Measurements from ENCODE around the gene RAD51B.

GRCh38 chr14:67970923-67971322 is 151.3 kb downstream of the RAD51B start:
- TF ChIP-seq POLR2AphosphoS5 (IDR thresholded peaks at IDR 0.05; ENCODE audit: low read depth, low read length): no peak
- TF ChIP-seq POLR2A (IDR thresholded peaks at IDR 0.05; ENCODE audit: low read depth, low read length): no peak
- no peak for TF ChIP-seq TAF1 (IDR thresholded peaks at IDR 0.05; ENCODE audit: low read depth, low read length)

All from GM12891 (cell line).